SK-N-SH (cell line): ENCODE measurements around the gene UPF2.

Experiments
- FOXM1 ChIP-seq: IDR thresholded peaks from 2 replicates; pipeline ENCODE4 v1.4.0; 2012; ENCODE audit warnings: low read depth, mild to moderate bottlenecking
- MXI1 ChIP-seq: IDR thresholded peaks from 2 replicates; pipeline ENCODE4 v1.6.1; 2012; ENCODE audit warnings: mild to moderate bottlenecking, low read depth, low read length, improper control_type of control experiment
- RFX5 ChIP-seq: IDR thresholded peaks from 2 replicates; pipeline ENCODE4 v1.6.1; 2012; ENCODE audit warnings: mild to moderate bottlenecking, improper control_type of control experiment, low read length
- TF ChIP-seq, protein P1 (sequence below): fragments of 200-600 bp; sonication (generic); IDR thresholded peaks from 2 replicates; pipeline ENCODE4 v1.6.1; 2017; ENCODE audit warnings: antibody characterized with exemption, mild to moderate bottlenecking, moderate library complexity
- TF ChIP-seq, protein P2 (sequence below): IDR thresholded peaks from 2 replicates; pipeline ENCODE4 v1.4.0; 2012; ENCODE audit warnings: low read depth, borderline replicate concordance
- TF ChIP-seq, protein P3 (sequence below): IDR thresholded peaks from 2 replicates; pipeline ENCODE4 v1.4.0; 2012; ENCODE audit warnings: low read depth
- TF ChIP-seq, protein P4 (sequence below): IDR thresholded peaks from 2 replicates; pipeline ENCODE4 v1.4.0; 2012; ENCODE audit warnings: low read depth, borderline replicate concordance
- TF ChIP-seq, protein P5 (sequence below): fragments of 150-350 bp; IDR thresholded peaks from 2 replicates; pipeline ENCODE4 v1.6.1; 2017; ENCODE audit warnings: antibody characterized with exemption, low read length, low read depth, borderline replicate concordance

DNA sequence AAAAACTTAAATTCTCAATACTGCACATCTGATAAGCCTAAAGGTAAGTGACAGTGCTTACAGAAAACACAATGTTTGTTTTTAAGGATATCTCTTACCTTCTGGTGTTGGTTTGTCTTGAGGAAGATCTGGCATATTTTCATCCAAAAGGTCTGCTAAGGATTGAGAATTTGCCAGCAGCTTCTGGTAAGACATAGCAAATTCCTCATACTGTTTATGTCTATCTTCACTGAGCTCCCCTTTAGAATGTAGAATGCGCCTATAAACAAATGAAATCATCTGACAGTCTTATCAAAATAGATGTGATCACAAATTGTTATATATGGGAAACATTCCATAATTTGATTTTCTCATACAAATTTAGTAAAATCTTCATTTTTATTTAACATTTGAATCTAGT lies 28.7 kb downstream of the UPF2 start:
- TF ChIP-seq FOXM1 (no peak), MXI1 (no peak), RFX5 (no peak)
- TF ChIP-seq, protein P1, sequence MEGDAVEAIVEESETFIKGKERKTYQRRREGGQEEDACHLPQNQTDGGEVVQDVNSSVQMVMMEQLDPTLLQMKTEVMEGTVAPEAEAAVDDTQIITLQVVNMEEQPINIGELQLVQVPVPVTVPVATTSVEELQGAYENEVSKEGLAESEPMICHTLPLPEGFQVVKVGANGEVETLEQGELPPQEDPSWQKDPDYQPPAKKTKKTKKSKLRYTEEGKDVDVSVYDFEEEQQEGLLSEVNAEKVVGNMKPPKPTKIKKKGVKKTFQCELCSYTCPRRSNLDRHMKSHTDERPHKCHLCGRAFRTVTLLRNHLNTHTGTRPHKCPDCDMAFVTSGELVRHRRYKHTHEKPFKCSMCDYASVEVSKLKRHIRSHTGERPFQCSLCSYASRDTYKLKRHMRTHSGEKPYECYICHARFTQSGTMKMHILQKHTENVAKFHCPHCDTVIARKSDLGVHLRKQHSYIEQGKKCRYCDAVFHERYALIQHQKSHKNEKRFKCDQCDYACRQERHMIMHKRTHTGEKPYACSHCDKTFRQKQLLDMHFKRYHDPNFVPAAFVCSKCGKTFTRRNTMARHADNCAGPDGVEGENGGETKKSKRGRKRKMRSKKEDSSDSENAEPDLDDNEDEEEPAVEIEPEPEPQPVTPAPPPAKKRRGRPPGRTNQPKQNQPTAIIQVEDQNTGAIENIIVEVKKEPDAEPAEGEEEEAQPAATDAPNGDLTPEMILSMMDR, result no peak
- TF ChIP-seq, protein P2, sequence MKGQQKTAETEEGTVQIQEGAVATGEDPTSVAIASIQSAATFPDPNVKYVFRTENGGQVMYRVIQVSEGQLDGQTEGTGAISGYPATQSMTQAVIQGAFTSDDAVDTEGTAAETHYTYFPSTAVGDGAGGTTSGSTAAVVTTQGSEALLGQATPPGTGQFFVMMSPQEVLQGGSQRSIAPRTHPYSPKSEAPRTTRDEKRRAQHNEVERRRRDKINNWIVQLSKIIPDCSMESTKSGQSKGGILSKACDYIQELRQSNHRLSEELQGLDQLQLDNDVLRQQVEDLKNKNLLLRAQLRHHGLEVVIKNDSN, result no peak
- TF ChIP-seq, protein P3, sequence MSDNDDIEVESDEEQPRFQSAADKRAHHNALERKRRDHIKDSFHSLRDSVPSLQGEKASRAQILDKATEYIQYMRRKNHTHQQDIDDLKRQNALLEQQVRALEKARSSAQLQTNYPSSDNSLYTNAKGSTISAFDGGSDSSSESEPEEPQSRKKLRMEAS, result no peak
- TF ChIP-seq, protein P4, sequence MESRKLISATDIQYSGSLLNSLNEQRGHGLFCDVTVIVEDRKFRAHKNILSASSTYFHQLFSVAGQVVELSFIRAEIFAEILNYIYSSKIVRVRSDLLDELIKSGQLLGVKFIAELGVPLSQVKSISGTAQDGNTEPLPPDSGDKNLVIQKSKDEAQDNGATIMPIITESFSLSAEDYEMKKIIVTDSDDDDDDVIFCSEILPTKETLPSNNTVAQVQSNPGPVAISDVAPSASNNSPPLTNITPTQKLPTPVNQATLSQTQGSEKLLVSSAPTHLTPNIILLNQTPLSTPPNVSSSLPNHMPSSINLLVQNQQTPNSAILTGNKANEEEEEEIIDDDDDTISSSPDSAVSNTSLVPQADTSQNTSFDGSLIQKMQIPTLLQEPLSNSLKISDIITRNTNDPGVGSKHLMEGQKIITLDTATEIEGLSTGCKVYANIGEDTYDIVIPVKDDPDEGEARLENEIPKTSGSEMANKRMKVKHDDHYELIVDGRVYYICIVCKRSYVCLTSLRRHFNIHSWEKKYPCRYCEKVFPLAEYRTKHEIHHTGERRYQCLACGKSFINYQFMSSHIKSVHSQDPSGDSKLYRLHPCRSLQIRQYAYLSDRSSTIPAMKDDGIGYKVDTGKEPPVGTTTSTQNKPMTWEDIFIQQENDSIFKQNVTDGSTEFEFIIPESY, result no peak
- TF ChIP-seq, protein P5, sequence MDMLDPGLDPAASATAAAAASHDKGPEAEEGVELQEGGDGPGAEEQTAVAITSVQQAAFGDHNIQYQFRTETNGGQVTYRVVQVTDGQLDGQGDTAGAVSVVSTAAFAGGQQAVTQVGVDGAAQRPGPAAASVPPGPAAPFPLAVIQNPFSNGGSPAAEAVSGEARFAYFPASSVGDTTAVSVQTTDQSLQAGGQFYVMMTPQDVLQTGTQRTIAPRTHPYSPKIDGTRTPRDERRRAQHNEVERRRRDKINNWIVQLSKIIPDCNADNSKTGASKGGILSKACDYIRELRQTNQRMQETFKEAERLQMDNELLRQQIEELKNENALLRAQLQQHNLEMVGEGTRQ, result no peak
